Measurements from ENCODE around the gene TGFA. TPM values are rescaled to one million over a fixed set of nuclear protein-coding genes. Genes with fewer than 3 reads are reported as not detected.

The TGFA gene
- total RNA-seq, 1 donor from 2014 or later, result not detected

DNA sequence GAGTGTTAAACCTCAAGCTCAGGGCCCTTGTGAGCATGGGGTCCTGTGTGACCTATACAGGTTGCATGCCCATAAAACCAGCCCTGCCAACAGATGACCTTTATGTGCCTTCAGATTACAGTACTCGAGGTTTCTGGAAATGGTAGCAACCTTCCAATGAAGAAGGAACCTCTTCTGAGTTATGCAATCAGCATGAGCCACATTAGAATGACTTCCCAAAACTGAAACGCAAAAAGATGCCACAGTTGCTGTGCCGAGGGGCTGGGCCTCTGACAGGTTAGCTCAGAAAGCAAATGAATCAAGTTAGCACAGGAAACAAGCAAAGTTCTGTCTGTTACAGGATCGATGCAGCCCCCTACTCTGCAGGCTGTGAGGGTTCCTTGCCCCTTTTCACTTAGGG lies 37.7 kb downstream of the TGFA start:
- no peak overlapping the region for H3K27ac Mint-ChIP-seq
- no peaks in the 10 kb centered on the region for H3K27me3 Mint-ChIP-seq (ENCODE audit: low read depth)
- H3K36me3 Mint-ChIP-seq (ENCODE audit: low read depth), result no peaks in the 10 kb centered on the region
- intact Hi-C loops (cut with micrococcal nuclease), result no loop called here
- no peaks in the 10 kb centered on the region for H3K9me3 Mint-ChIP-seq
- DNase-seq (ENCODE audit: low spot score), result no peak
- no peak overlapping the region for H3K4me3 Mint-ChIP-seq (ENCODE audit: low read depth)
- H3K4me1 Mint-ChIP-seq (ENCODE audit: low read depth), result peaks cover 6% of the 10 kb centered on the region

DNA sequence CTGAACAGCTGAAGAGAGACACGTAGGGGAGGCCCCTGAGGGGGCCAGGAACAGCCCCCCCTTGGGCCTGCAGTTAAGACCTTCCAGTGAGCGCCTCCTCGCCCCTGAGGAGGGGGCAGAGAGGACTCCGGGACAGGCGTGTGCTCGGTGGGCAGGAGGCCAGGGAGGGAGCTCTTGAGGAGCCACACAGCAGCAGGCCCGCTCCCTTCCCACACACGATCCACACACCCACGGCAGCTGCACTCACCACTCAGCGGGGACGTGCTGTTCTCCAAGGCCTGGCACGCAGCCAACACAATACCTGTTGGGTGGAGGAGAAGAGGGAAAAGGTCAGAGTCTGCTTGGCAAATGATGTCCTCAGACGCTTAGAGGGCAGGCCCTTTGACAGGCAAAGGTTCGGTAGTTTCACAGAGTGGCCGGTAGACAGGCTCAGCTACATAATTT lies 39.0 kb downstream of the TGFA start:
- H3K9me3 Mint-ChIP-seq, result no peaks in the 10 kb centered on the region
- DNase-seq (ENCODE audit: low spot score), result no peak
- no peaks in the 10 kb centered on the region for H3K27me3 Mint-ChIP-seq (ENCODE audit: low read depth)
- peaks cover 6% of the 10 kb centered on the region for H3K4me1 Mint-ChIP-seq (ENCODE audit: low read depth)
- H3K4me3 Mint-ChIP-seq (ENCODE audit: low read depth), result no peak overlapping the region
- no peak overlapping the region for H3K27ac Mint-ChIP-seq
- intact Hi-C loops (cut with micrococcal nuclease), result no loop called here
- no peaks in the 10 kb centered on the region for H3K36me3 Mint-ChIP-seq (ENCODE audit: low read depth)

DNA sequence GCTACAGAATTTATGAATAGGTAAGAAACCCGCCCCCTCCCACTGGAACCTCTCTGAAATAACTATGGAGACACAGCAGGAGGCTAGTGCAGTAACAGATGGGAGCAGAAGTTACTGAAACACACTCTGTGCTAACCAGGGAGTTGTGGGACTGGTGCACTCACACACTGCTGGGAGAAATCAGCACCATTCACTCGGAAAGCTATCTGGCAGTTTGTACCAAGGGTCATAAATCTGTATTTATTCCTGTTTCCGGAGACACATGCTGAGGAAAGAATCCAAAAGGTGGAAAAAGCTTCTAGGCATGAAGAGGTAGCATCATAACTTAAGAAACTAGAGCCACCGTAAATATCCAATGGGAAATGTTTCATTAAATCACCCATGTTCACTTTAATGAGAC lies 39.9 kb downstream of the TGFA start:
- DNase-seq (ENCODE audit: low spot score), result no peak
- intact Hi-C loops (cut with micrococcal nuclease), result no loop called here
- Mint-ChIP-seq H3K27me3 (ENCODE audit: low read depth) (no peaks in the 10 kb centered on the region), H3K4me3 (ENCODE audit: low read depth) (no peak overlapping the region), H3K4me1 (ENCODE audit: low read depth) (peaks cover 6% of the 10 kb centered on the region), H3K36me3 (ENCODE audit: low read depth) (no peaks in the 10 kb centered on the region), H3K27ac (no peak overlapping the region), H3K9me3 (no peaks in the 10 kb centered on the region)

DNA sequence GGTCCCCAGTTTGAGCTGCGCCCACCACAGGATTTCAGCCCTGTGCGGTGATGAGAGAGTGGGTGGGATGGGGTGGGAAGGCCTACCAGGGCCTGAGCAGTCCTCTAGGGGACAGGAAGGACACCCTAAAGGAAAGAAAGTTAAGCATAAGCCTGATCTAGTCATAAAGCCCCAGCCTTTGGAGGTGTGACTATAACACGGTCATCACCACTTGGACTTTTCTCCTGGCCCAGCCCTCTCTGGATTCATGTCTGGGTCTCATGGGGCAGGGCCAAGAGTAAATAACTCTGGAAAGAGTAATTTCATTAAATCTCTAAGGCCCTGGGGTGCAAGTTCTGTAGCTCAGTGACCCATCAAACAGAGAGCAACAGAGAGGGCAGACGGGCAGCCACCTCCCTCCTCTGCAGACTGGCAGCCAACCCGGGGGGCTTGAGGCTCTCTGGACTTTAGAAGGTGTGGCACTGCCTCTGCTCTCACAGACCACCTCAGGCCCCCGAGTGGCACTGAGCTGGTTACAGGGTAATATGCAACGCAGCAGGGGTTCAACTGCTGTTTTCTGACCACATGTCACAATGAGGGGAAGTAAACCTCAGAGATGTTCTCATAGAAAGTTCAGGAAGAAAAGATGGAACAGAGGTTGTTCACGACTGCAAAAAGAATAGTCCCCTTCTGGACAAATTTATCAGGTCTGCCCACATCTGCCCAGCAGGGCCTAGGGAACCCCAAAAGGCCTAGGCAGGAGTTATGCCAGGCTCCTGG lies 41.5 kb downstream of the TGFA start:
- Mint-ChIP-seq H3K9me3 (no peaks in the 10 kb centered on the region), H3K36me3 (ENCODE audit: low read depth) (no peaks in the 10 kb centered on the region), H3K27ac (no peak overlapping the region), H3K27me3 (ENCODE audit: low read depth) (no peaks in the 10 kb centered on the region), H3K4me3 (ENCODE audit: low read depth) (no peak overlapping the region), H3K4me1 (ENCODE audit: low read depth) (peaks cover 6% of the 10 kb centered on the region)
- intact Hi-C loops (cut with micrococcal nuclease), result no loop called here
- DNase-seq (ENCODE audit: low spot score), result no peak

DNA sequence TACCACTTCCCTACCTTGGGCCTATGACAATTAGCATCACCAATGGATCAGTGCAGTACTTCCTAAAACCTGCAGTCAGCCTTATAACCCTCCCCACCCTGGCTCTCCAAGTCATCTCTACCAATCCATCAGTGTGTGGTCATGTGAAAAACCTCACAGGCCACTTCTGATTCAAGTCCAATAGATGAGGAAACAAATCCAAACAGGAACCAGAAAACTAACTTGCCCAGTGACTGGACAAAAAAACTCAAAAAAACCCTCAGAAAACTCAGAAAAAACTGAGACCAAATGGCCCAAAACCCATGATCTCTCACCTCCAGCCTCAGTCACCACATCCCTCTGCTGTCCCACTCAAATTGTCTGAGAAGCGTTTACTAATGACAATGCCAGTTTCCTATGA lies 43.3 kb downstream of the TGFA start:
- intact Hi-C loops (cut with micrococcal nuclease), result no loop called here
- H3K4me1 Mint-ChIP-seq (ENCODE audit: low read depth), result no peaks in the 10 kb centered on the region

DNA sequence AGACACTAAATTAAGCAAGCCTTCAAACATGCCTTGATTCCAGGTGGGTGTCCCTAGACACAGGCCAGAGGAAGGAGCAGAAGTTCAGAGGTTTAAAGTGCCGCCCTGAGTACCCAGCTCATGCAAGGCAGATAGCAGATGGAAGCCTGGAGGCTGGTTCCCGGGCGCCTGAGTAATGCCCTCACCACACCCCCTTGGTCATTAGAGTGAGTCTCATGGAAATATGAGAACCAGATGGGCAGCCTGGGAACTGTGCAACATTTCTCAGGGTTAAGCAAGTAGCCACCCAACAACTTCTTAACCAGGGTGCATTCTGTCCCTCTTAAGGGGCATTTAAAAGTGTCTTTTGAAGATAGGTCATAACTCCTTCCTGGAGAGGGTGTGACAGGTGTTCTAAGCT lies 44.1 kb downstream of the TGFA start:
- Mint-ChIP-seq H3K4me3 (ENCODE audit: low read depth) (no peak overlapping the region), H3K27me3 (ENCODE audit: low read depth) (no peaks in the 10 kb centered on the region), H3K4me1 (ENCODE audit: low read depth) (peaks cover 1% of the 10 kb centered on the region), H3K36me3 (ENCODE audit: low read depth) (no peaks in the 10 kb centered on the region), H3K9me3 (no peaks in the 10 kb centered on the region), H3K27ac (no peak overlapping the region)
- intact Hi-C loops (cut with micrococcal nuclease), result no loop called here
- no peak for DNase-seq (ENCODE audit: low spot score)

More for the DNA sequence above, 43.3 kb downstream of the TGFA start:
- Mint-ChIP-seq H3K9me3 (no peaks in the 10 kb centered on the region), H3K27me3 (ENCODE audit: low read depth) (no peaks in the 10 kb centered on the region), H3K27ac (no peak overlapping the region), H3K36me3 (ENCODE audit: low read depth) (no peaks in the 10 kb centered on the region), H3K4me3 (ENCODE audit: low read depth) (no peak overlapping the region)
- DNase-seq (ENCODE audit: low spot score), result no peak

DNA sequence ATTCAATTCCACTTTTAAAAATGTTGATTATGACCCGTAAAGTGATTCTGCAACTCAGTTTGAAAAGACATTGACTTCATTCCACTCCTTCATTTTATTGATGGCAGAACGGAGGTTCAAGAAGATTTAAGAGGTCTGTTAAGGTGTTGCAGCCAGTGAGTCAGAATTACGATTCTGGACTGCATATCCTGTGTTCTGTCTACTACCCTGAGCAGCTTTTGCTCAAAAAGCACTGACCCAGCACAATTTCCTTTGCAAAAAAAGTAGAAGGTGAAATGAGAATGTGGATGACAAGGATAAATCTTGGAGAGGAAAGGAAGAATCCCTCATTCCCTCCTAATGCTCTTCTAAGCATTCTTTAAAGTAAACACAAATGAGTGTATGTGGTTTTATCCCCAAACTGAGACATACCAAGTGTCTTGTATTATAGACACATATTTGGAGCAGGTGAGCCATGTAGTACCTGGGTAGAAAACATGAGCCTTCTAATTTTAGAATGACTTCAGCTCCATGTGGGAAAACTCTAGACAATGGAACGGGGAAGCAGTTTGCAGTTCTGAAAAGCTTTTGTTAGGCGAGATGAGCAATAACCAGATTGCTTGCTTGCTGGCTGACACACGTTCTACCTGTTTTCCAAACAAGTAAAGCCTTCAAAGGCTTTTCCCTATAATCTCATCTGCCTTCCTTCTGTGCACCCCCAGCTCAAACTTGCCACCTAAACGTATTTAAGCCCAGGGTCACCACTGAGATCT lies 44.7 kb downstream of the TGFA start:
- Mint-ChIP-seq H3K36me3 (ENCODE audit: low read depth) (no peaks in the 10 kb centered on the region), H3K4me1 (ENCODE audit: low read depth) (peaks cover 1% of the 10 kb centered on the region), H3K27me3 (ENCODE audit: low read depth) (no peaks in the 10 kb centered on the region), H3K9me3 (no peaks in the 10 kb centered on the region), H3K4me3 (ENCODE audit: low read depth) (no peak overlapping the region), H3K27ac (no peak overlapping the region)
- intact Hi-C loops (cut with micrococcal nuclease), result no loop called here
- DNase-seq (ENCODE audit: low spot score), result no peak

DNA sequence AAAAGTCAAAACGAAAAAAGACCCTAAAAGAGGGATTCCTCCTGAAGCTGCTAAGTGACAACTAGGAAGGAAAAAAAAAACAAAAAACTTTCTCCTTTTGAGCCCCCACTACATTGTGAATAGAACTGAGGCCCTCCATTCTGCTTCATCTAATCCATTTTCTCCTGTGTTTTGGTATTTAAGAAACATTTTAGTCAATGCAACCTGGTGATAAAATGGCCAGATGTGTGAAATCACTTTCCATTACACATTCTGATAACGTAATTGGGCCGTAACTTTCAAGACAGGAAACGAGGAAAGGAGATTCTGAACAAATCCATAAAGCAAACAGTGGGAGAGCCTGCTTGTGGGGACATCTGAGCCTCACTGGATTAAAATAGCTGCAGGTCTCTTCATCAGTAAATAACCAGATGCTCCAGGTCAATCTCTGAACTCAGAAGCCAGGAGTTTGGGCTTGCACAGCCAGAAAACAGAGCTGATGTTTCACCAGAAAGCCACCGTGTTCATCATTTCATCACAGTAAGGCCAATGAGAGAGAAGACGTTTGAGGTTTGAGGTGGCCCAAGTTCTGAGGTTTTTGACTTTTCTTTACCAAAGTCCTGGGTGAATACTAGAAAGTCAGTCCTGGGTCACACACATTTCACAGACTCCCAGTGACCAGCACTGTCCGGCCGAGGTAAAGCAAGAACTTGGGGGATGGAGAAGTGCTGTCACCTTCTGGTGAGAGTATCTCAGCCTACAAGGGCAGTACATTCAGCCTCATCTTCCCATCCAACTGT lies 47.8 kb downstream of the TGFA start:
- Mint-ChIP-seq H3K36me3 (ENCODE audit: low read depth) (no peaks in the 10 kb centered on the region), H3K4me1 (ENCODE audit: low read depth) (peaks cover 1% of the 10 kb centered on the region), H3K9me3 (no peaks in the 10 kb centered on the region), H3K27ac (no peak overlapping the region), H3K27me3 (ENCODE audit: low read depth) (peaks cover 5% of the 10 kb centered on the region), H3K4me3 (ENCODE audit: low read depth) (no peak overlapping the region)
- DNase-seq (ENCODE audit: low spot score), result no peak
- intact Hi-C loops (cut with micrococcal nuclease), result no loop called here

DNA sequence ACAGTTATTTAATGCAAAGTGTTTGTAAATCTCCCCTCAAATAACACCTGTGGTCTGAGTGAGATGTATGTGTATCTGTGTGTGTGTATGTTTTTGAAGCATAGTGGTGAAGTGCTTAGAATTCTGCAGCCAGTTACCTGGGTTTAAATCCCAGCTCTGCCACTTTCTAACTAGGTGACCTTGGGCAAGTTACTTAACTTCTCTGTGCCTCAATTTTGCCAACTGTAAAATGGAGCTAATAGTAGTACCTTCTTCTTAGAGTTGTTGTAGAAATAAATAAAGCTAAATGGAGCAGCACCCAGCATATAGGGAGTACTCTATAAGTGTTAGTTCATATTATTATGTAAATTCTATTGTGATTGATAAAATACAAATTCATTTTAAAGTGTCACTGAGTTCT lies 48.9 kb downstream of the TGFA start:
- Mint-ChIP-seq H3K27me3 (ENCODE audit: low read depth) (peaks cover 8% of the 10 kb centered on the region), H3K4me3 (ENCODE audit: low read depth) (no peak overlapping the region), H3K4me1 (ENCODE audit: low read depth) (peaks cover 1% of the 10 kb centered on the region), H3K27ac (no peak overlapping the region), H3K36me3 (ENCODE audit: low read depth) (no peaks in the 10 kb centered on the region), H3K9me3 (no peaks in the 10 kb centered on the region)
- intact Hi-C loops (cut with micrococcal nuclease), result no loop called here
- DNase-seq (ENCODE audit: low spot score), result no peak

DNA sequence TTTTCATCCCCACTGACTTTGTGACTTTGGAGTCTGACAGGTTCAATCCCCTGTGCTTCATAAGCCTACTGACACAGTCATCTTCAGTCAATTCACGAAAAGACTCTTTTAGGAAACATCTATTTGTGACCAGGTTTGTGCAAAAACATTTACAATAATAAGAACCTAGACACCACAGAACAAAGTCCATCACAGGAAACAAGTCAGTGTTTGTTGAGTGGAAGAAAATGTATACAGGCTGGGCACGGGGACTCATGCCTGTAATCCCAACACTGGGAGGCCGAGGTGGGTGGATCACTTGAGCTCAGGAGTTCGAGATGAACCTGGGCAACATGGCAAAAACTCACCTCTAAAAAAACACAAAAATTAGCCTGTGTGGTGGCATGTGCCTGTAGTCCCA lies 49.7 kb downstream of the TGFA start:
- Mint-ChIP-seq H3K4me1 (ENCODE audit: low read depth) (peaks cover 1% of the 10 kb centered on the region), H3K4me3 (ENCODE audit: low read depth) (no peak overlapping the region), H3K36me3 (ENCODE audit: low read depth) (no peaks in the 10 kb centered on the region), H3K27me3 (ENCODE audit: low read depth) (peaks cover 8% of the 10 kb centered on the region), H3K9me3 (no peaks in the 10 kb centered on the region), H3K27ac (no peak overlapping the region)
- intact Hi-C loops (cut with micrococcal nuclease), result no loop called here
- DNase-seq (ENCODE audit: low spot score), result no peak

DNA sequence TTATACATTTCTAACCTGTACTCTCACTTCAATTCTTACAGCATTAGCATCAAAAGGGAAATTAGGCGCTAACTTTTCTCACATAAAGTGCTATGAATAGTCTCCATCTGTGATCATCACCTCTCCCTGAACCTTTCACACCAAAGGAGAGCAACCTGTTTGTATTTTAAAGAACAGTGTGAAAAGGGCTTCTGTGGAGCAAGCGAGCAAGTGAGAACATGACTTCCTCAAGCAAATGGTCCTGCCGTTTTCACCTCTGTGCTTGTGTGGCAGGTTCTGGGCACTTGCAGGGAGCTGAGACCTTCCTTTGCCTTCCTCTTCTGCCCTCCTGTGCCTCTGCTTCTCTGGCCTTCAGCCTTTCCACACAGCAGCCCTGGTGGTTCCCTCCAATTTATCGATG lies 51.9 kb downstream of the TGFA start:
- Mint-ChIP-seq H3K4me3 (ENCODE audit: low read depth) (no peak overlapping the region), H3K27me3 (ENCODE audit: low read depth) (peaks cover 15% of the 10 kb centered on the region), H3K9me3 (no peaks in the 10 kb centered on the region), H3K4me1 (ENCODE audit: low read depth) (peaks cover 1% of the 10 kb centered on the region), H3K36me3 (ENCODE audit: low read depth) (no peaks in the 10 kb centered on the region), H3K27ac (no peak overlapping the region)
- no peak for DNase-seq (ENCODE audit: low spot score)
- intact Hi-C loops (cut with micrococcal nuclease), result no loop called here

DNA sequence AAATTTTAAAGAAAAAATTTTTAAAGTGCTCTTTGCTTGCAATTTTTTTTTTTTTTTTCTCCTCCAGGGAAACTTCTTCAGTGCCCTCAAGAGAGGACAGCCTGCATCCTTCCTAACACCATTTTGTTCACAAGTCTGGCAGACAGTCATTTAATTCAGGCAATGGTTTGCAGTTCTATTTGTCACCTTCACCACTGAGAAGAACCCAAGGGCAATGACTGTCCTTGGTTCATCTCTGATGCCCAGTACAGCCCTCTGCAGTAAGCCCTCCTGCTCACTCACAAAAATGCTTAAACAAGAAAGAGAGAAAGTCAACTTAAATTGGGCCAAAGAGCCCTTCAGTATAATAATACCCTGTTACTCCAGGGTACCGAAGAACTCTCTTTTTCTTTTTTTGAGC lies 52.4 kb downstream of the TGFA start:
- DNase-seq (ENCODE audit: low spot score), result no peak
- H3K4me3 Mint-ChIP-seq (ENCODE audit: low read depth), result no peak overlapping the region

DNA sequence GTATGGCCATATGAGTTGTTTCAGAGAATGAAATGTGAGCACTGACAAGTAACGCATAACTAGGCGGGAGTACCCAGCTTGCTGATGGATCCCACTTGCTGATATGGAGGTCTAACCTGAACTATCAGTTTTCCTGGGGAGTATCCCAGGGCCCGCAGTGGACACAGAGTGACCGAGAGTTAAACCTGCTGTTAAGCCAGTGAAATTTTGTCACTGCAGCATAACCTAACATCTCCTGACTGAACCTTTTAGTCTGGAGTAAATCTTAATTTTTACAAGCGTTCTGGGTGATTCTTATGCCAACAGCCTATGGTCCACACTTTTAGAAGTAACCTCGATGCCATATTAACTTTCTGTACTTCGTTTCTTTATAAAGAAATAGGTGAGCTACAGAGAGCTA lies 54.4 kb downstream of the TGFA start:
- H3K27me3 Mint-ChIP-seq (ENCODE audit: low read depth), result peaks cover 23% of the 10 kb centered on the region
- H3K27ac Mint-ChIP-seq, result no peak overlapping the region
- no peak for DNase-seq (ENCODE audit: low spot score)
- intact Hi-C loops (cut with micrococcal nuclease), result no loop called here
- no peaks in the 10 kb centered on the region for H3K4me1 Mint-ChIP-seq (ENCODE audit: low read depth)
- no peaks in the 10 kb centered on the region for H3K9me3 Mint-ChIP-seq
- no peak overlapping the region for H3K4me3 Mint-ChIP-seq (ENCODE audit: low read depth)
- no peaks in the 10 kb centered on the region for H3K36me3 Mint-ChIP-seq (ENCODE audit: low read depth)

More for the DNA sequence above, 52.4 kb downstream of the TGFA start:
- intact Hi-C loops (cut with micrococcal nuclease), result no loop called here
- Mint-ChIP-seq H3K9me3 (no peaks in the 10 kb centered on the region), H3K27ac (no peak overlapping the region), H3K4me1 (ENCODE audit: low read depth) (peaks cover 1% of the 10 kb centered on the region), H3K27me3 (ENCODE audit: low read depth) (peaks cover 18% of the 10 kb centered on the region), H3K36me3 (ENCODE audit: low read depth) (no peaks in the 10 kb centered on the region)
